Endothelial cell (in vitro differentiated cells): ENCODE results near the gene MERTK. TPM values are rescaled to one million over a fixed set of nuclear protein-coding genes. Genes with fewer than 3 reads are reported as not detected.
"Not testable (repeated sequence)": the region's sequence is repeated elsewhere in the genome, so short reads cannot be mapped to it uniquely, and the experiment has no call there.

ENCODE experiments used
- DNase-seq: peaks from one replicate; pipeline ENCODE4 v3.0.0; 2021; ENCODE audit warnings: low spot score
- H3K27ac Mint-ChIP-seq: one replicate; pipeline ENCODE4 v1.8.0; 2021; ENCODE audit warnings: mixed read lengths, inconsistent platforms; ENCODE audit not compliant: unreplicated experiment
- H3K27me3 Mint-ChIP-seq: one replicate; pipeline ENCODE4 v1.8.0; 2021; ENCODE audit warnings: mild to moderate bottlenecking, moderate library complexity, mixed read lengths, inconsistent platforms; ENCODE audit not compliant: unreplicated experiment
- H3K36me3 Mint-ChIP-seq: one replicate; pipeline ENCODE4 v1.8.0; 2021; ENCODE audit warnings: mild to moderate bottlenecking, low read depth, mixed read lengths, inconsistent platforms; ENCODE audit not compliant: unreplicated experiment
- H3K4me1 Mint-ChIP-seq: one replicate; pipeline ENCODE4 v1.8.0; 2021; ENCODE audit warnings: mild to moderate bottlenecking, mixed read lengths, inconsistent platforms; ENCODE audit not compliant: unreplicated experiment
- H3K4me3 Mint-ChIP-seq: one replicate; pipeline ENCODE4 v1.8.0; 2021; ENCODE audit warnings: mild to moderate bottlenecking, mixed read lengths, inconsistent platforms; ENCODE audit not compliant: unreplicated experiment
- H3K9me3 Mint-ChIP-seq: one replicate; pipeline ENCODE4 v1.8.0; 2021; ENCODE audit warnings: mixed read lengths, inconsistent platforms; ENCODE audit not compliant: unreplicated experiment
- CTCF ChIP-seq: fragments of 200-600 bp; sonication (generic); IDR thresholded peaks from one replicate; pipeline ENCODE4 v1.5.0; 2021; ENCODE audit warnings: antibody characterized with exemption; ENCODE audit not compliant: unreplicated experiment
- total RNA-seq: library from RNA; stranded (reverse); fragmentation: NEBNext Ultra II Directional; extraction: Animal tissue kit (Norgen Biotek cat#: 25700); gene quantifications from one replicate; pipeline ENCODE4 v1.2.1, GENCODE V29; 2021; ENCODE audit not compliant: unreplicated experiment

MERTK gene
- total RNA-seq, 1 donor from 2014 or later: 12.3 TPM

GRCh38 chr2:111910609-111911277 lies 12.3 kb downstream of the MERTK start:
- no peaks in the 10 kb centered on the region for H3K27me3 Mint-ChIP-seq
- no peaks in the 10 kb centered on the region for H3K9me3 Mint-ChIP-seq
- H3K4me3 Mint-ChIP-seq: no peak overlapping the region
- DNase-seq: no peak
- H3K27ac Mint-ChIP-seq: no peak overlapping the region
- no peaks in the 10 kb centered on the region for H3K36me3 Mint-ChIP-seq
- TF ChIP-seq CTCF: no peak
- peaks cover 3% of the 10 kb centered on the region for H3K4me1 Mint-ChIP-seq

- not testable (repeated sequence) for H3K4me3 Mint-ChIP-seq, DNase-seq, H3K4me1 Mint-ChIP-seq, H3K27ac Mint-ChIP-seq, H3K27me3 Mint-ChIP-seq, H3K9me3 Mint-ChIP-seq, H3K36me3 Mint-ChIP-seq
Measured at GRCh38 chr2:111911295-111911977, 13.0 kb downstream of the MERTK start.

- Mint-ChIP-seq H3K27ac (no peak overlapping the region), H3K4me1 (no peaks in the 10 kb centered on the region), H3K36me3 (no peaks in the 10 kb centered on the region), H3K27me3 (no peaks in the 10 kb centered on the region), H3K4me3 (no peak overlapping the region), H3K9me3 (no peaks in the 10 kb centered on the region)
- DNase-seq: no peak
- no peak for TF ChIP-seq CTCF
Measured at GRCh38 chr2:111912547-111912946, 14.1 kb downstream of the MERTK start.

- H3K4me1 Mint-ChIP-seq: peaks cover 7% of the 10 kb centered on the region
- no peak for DNase-seq
- no peaks in the 10 kb centered on the region for H3K9me3 Mint-ChIP-seq
- TF ChIP-seq CTCF: no peak
- no peak overlapping the region for H3K27ac Mint-ChIP-seq
- H3K36me3 Mint-ChIP-seq: no peaks in the 10 kb centered on the region
- H3K4me3 Mint-ChIP-seq: no peak overlapping the region
- no peaks in the 10 kb centered on the region for H3K27me3 Mint-ChIP-seq
Measured at GRCh38 chr2:111917106-111917505, 18.7 kb downstream of the MERTK start.

GRCh38 chr2:111918383-111918806 lies 20.0 kb downstream of the MERTK start:
- TF ChIP-seq CTCF: no peak
- Mint-ChIP-seq H3K27me3 (no peaks in the 10 kb centered on the region), H3K4me3 (no peak overlapping the region), H3K9me3 (no peaks in the 10 kb centered on the region), H3K4me1 (peaks cover 7% of the 10 kb centered on the region), H3K36me3 (no peaks in the 10 kb centered on the region), H3K27ac (no peak overlapping the region)
- DNase-seq: no peak
